Vagina (tissue), 2 donors: ENCODE measurements around the gene BLMH. TPM values are rescaled to one million over a fixed set of nuclear protein-coding genes. Genes with fewer than 3 reads are reported as not detected.

Source experiments
- DNase-seq, 2 donors: peaks; one replicate each; pipeline ENCODE4 v3.0.0-alpha.2; 2017; ENCODE audit errors: extremely low spot score in 2 of 2
- H3K27ac ChIP-seq: fragments of 200-600 bp; sonication (generic); one replicate; pipeline ENCODE4 v1.5.1; 2019
- H3K27me3 ChIP-seq: fragments of 200-600 bp; sonication (generic); one replicate; pipeline ENCODE4 v1.5.1; 2019
- H3K36me3 ChIP-seq, 2 donors: fragments of 200-600 bp; sonication (generic); one replicate each; pipeline ENCODE4 v1.5.1; 2017 to 2019
- H3K4me1 ChIP-seq: fragments of 200-600 bp; sonication (generic); one replicate; pipeline ENCODE4 v1.5.1; 2019
- H3K4me3 ChIP-seq, 2 donors: fragments of 200-600 bp; sonication (generic); 1 replicate in 1 of 2; 2 replicates in 1 of 2; pipeline ENCODE4 v1.5.1; 2016 to 2019
- H3K9me3 ChIP-seq: fragments of 200-600 bp; sonication (generic); one replicate; pipeline ENCODE4 v1.5.1; 2019
- POLR2A ChIP-seq, 2 donors: fragments of 450-650 bp; IDR thresholded peaks; one replicate each; pipeline ENCODE4 v1.6.1; 2017; ENCODE audit warnings: antibody characterized with exemption in 2 of 2, mild to moderate bottlenecking in 2 of 2, moderate library complexity in 2 of 2
- POLR2AphosphoS5 ChIP-seq, 2 donors: sonication (generic); formaldehyde crosslinking; IDR thresholded peaks; one replicate each; pipeline ENCODE4 v1.9.0; 2017; ENCODE audit warnings: antibody characterized with exemption in 2 of 2, mild to moderate bottlenecking in 2 of 2, low read depth in 1 of 2; ENCODE audit not compliant: insufficient read depth in 1 of 2
- intact Hi-C: fragments of 100-400 bp; cut with DNase I; formaldehyde crosslinking; loops from one replicate; pipeline ENCODE4 v1.15.1; 2023
- total RNA-seq: library from RNA; depleted of rRNA; stranded (reverse); fragments of >200 nt; gene quantifications from one replicate; pipeline ENCODE4 v1.2.3, GENCODE V29; 2016
- TF ChIP-seq, protein P1 (sequence below), 3 experiments: fragments of 450-650 bp in 2 of 3; fragments of 200-600 bp in 1 of 3; sonication (generic) in 1 of 3; IDR thresholded peaks; one replicate each; pipeline ENCODE4 v1.5.1; 2017 to 2019; ENCODE audit warnings: antibody characterized with exemption in 3 of 3, mild to moderate bottlenecking in 2 of 3, moderate library complexity in 2 of 3

Gene BLMH
- total RNA-seq, 1 donor from 2014 or later, result 44.2 TPM

DNA sequence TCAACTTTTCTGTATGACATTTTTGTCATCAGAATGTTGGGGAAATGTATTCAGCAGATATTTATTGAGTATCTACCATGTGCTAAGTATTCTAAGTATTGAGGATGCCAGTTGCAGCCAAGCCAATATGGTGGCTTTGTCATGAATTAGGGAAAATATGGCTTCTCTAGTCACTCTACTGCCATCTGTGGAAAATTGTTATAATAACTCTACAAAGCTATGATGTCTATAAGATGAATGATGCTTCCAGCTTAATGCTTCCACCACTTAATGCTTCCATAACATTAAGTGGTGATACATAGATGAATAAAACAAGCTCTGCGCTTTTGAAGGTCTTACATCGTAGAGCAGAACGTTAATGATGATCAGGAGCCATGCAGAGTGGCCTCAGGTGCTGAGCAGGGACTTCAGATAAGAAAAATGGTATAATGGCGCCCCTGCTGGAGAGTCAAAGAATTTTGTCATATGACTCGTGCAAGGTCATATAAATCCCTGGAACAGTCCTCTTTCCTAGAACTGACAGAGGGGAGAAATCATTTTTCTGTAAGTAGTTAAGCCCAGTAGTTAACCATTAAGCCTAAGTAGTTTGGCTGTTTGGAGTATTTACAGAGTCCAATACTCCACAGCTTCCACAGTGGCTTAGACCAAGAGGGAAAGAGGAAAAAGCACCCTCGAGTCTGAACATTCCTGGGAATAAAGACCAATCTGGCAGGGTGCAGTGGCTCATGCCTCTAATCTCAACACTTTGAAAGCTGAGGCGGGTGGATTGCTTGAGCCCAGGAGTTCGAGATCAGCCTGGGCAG lies 44.8 kb upstream of the BLMH start:
- intact Hi-C loops, result no loop called here
- Histone ChIP-seq H3K4me1 (peaks cover 7% of the 10 kb centered on the region), H3K36me3 (no peaks in the 10 kb centered on the region), H3K27me3 (no peaks in the 10 kb centered on the region), H3K9me3 (no peaks in the 10 kb centered on the region), H3K4me3 (no peak overlapping the region), H3K27ac (no peak overlapping the region)
- TF ChIP-seq, protein P1, sequence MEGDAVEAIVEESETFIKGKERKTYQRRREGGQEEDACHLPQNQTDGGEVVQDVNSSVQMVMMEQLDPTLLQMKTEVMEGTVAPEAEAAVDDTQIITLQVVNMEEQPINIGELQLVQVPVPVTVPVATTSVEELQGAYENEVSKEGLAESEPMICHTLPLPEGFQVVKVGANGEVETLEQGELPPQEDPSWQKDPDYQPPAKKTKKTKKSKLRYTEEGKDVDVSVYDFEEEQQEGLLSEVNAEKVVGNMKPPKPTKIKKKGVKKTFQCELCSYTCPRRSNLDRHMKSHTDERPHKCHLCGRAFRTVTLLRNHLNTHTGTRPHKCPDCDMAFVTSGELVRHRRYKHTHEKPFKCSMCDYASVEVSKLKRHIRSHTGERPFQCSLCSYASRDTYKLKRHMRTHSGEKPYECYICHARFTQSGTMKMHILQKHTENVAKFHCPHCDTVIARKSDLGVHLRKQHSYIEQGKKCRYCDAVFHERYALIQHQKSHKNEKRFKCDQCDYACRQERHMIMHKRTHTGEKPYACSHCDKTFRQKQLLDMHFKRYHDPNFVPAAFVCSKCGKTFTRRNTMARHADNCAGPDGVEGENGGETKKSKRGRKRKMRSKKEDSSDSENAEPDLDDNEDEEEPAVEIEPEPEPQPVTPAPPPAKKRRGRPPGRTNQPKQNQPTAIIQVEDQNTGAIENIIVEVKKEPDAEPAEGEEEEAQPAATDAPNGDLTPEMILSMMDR (IDR thresholded peaks at IDR 0.05), result peak; percentile 18 to 38 (median 28)
- peak in 1 of 2 donors; percentile 59 for TF ChIP-seq POLR2AphosphoS5 (IDR thresholded peaks at IDR 0.05; ENCODE audit: insufficient read depth in 1 of 2, low read depth in 1 of 2)
- no peak for TF ChIP-seq POLR2A (IDR thresholded peaks at IDR 0.05)
- DNase-seq, result no peak

- DNase-seq, result no peak
- Histone ChIP-seq H3K36me3 (no peaks in the 10 kb centered on the region), H3K4me1 (no peaks in the 10 kb centered on the region), H3K4me3 (no peak overlapping the region), H3K27me3 (no peaks in the 10 kb centered on the region), H3K9me3 (no peaks in the 10 kb centered on the region), H3K27ac (no peak overlapping the region)
- intact Hi-C loops, result no loop called here
- TF ChIP-seq, protein P1 (IDR thresholded peaks at IDR 0.05), result no peak
- TF ChIP-seq POLR2AphosphoS5 (IDR thresholded peaks at IDR 0.05; ENCODE audit: insufficient read depth in 1 of 2, low read depth in 1 of 2) (no peak), POLR2A (IDR thresholded peaks at IDR 0.05) (no peak)
Observed at GRCh38 chr17:30334421-30334820, 42.7 kb upstream of the BLMH start.

GRCh38 chr17:30333503-30334360 lies 42.0 kb upstream of the BLMH start, which contains the start of gene TMIGD1:
Gene TMIGD1 (minus strand): TSS chr17:30334057. CDS start chr17:30332133, 1,924 bp downstream.
- H3K9me3 ChIP-seq, result no peaks in the 10 kb centered on the region
- TF ChIP-seq POLR2AphosphoS5 (IDR thresholded peaks at IDR 0.05; ENCODE audit: insufficient read depth in 1 of 2, low read depth in 1 of 2), result no peak
- TF ChIP-seq POLR2A (IDR thresholded peaks at IDR 0.05), result no peak
- TF ChIP-seq, protein P1 (IDR thresholded peaks at IDR 0.05), result no peak
- intact Hi-C loops, result loop anchor here (2.0 kb wide), 1 partner anchor 63 kb away; no protein-coding TSS in a partner anchor
- DNase-seq, result no peak
- H3K36me3 ChIP-seq, result no peaks in the 10 kb centered on the region
- no peaks in the 10 kb centered on the region for H3K4me1 ChIP-seq
- H3K27me3 ChIP-seq, result no peaks in the 10 kb centered on the region
- no peak within 1 kb of the TSS for H3K27ac ChIP-seq
- no peak within 1 kb of the TSS for H3K4me3 ChIP-seq

DNA sequence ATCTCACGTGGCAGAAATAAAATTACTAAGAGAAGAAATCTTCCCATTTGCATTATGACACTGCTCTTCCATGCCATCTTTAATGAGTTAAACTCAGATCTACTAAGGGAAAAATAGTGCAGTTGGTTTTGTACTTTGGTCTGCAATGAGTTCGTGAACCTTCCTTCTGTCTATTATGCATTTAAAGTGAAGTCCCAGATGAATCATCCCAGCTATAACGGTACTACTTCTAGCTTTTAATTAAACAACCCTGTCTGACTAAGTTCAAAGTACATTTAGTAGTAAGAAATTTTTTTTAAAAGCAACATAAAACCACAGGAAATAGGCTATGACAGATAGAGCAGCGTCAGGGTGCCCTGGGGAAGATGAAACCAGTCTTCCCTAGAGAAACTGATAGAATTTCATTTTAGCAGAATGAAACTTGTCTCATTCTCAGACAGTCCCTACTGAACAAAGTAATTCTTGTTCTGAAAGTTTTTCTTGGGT lies 40.4 kb upstream of the BLMH start:
- H3K4me3 ChIP-seq, result no peak overlapping the region
- TF ChIP-seq, protein P1 (IDR thresholded peaks at IDR 0.05), result no peak
- TF ChIP-seq POLR2AphosphoS5 (IDR thresholded peaks at IDR 0.05; ENCODE audit: insufficient read depth in 1 of 2, low read depth in 1 of 2) (no peak), POLR2A (IDR thresholded peaks at IDR 0.05) (no peak)
- H3K27me3 ChIP-seq, result no peaks in the 10 kb centered on the region
- H3K27ac ChIP-seq, result no peak overlapping the region
- no peaks in the 10 kb centered on the region for H3K36me3 ChIP-seq
- intact Hi-C loops, result loop anchor here (2.0 kb wide), 1 partner anchor 61 kb away; no protein-coding TSS in a partner anchor
- no peaks in the 10 kb centered on the region for H3K9me3 ChIP-seq
- no peak for DNase-seq
- no peaks in the 10 kb centered on the region for H3K4me1 ChIP-seq
